Pancreas (tissue), 10 donors: ENCODE measurements around the gene PHACTR3. TPM values are rescaled to one million over a fixed set of nuclear protein-coding genes. Genes with fewer than 3 reads are reported as not detected.

Experiments used
- ATAC-seq, 4 donors: fragments of 200-7000 bp; cut with Tn5 transposase; one replicate each; pipeline versions ENCODE4 v1.8.0 to v1.9.1; 2020; ENCODE audit warnings: mild to moderate bottlenecking in 4 of 4, moderate library complexity in 4 of 4
- DNase-seq, 6 donors: peaks; one replicate each; pipeline ENCODE4 v3.0.0-alpha.2; 2020
- FAIRE-seq: peaks from 2 replicates; lab custom pipeline; 2012; peaks lifted over from hg19 to GRCh38; lab: Jason Lieb, UNC
- H3K27ac ChIP-seq, 4 donors: fragments of 200-600 bp; sonication (generic); 1 replicate in 3 of 4; 2 replicates in 1 of 4; pipeline versions ENCODE4 v1.5.0 to v1.8.0; 2020
- H3K27me3 ChIP-seq, 4 donors: fragments of 200-600 bp; one replicate each; pipeline ENCODE4 v1.8.0; 2021
- H3K36me3 ChIP-seq, 3 donors: fragments of 200-600 bp; sonication (generic) in 1 of 3; one replicate each; pipeline versions ENCODE4 v1.5.0 to v1.8.0; 2020 to 2021
- H3K4me1 ChIP-seq, 3 donors: fragments of 200-600 bp; one replicate each; pipeline ENCODE4 v1.8.0; 2021
- H3K4me3 ChIP-seq, 4 donors: fragments of 200-600 bp; sonication (generic) in 2 of 4; one replicate each; pipeline versions ENCODE4 v1.5.0 to v1.8.0; 2020 to 2021
- H3K9me3 ChIP-seq, 4 donors: fragments of 200-600 bp; one replicate each; pipeline ENCODE4 v1.8.0; 2021
- CTCF ChIP-seq, 4 donors: fragments of 200-600 bp; sonication (generic) in 3 of 4; IDR thresholded peaks; one replicate each; pipeline versions ENCODE4 v1.5.0 to v1.8.0; 2021; ENCODE audit warnings: antibody characterized with exemption in 4 of 4
- WGBS, 2 donors: extraction: QIAGEN DNeasy Blood & Tissue Kit; methylation state at CpG; one replicate each; pipeline ENCODE4 v1.1.7; 2013; 5-methylcytosine and 5-hydroxymethylcytosine counted together
- intact Hi-C, 3 donors: fragments of 100-400 bp; cut with DNase I; formaldehyde crosslinking; loops; one replicate each; pipeline versions ENCODE4 v1.11.1 to v1.14.2; 2022
- polyA plus RNA-seq, 2 donors: library from polyadenylated mRNA; stranded (reverse); fragments of 200-250 nt; gene quantifications; one replicate each; pipeline ENCODE4 v1.2.3, GENCODE V29; 2013
- total RNA-seq, 6 donors: library from RNA; stranded (reverse); fragmentation: NEBNext Ultra II Directional in 4 of 6; extraction: Animal tissue kit (Norgen Biotek cat#: 25700) in 4 of 6; gene quantifications; one replicate each; pipeline versions ENCODE4 v1.2.1 to v1.2.4, GENCODE V29; 2021 to 2023
- donor health status: healthy with polysubstance abuse.
- donor health status: DM: no; HTN: no; CAD: no; lungs with moderate emphysema.
- donor health status: DM: no; HTN: no; CAD: no.
- donor health status: control.
- donor health status: control.
- donor health status: Bipolar disorder and iron deficiency.
- donor health status: DM: yes; HTN: yes; CAD: no.
- donor health status: DM: no; HTN: no; CAD: no.
- donor health status: DM: no; HTN: no; CAD: no.
- donor health status: DM: yes; HTN: yes; CAD: no.

The PHACTR3 gene
- total and polyA plus RNA-seq, 8 donors, result 0.14 to 1.5 (median 0.35) TPM; not detected in 3

- FAIRE-seq, result no peak
- no peaks in the 10 kb centered on the region for H3K36me3 ChIP-seq
Observed at GRCh38 chr20:59667981-59668515, 63.7 kb downstream of the PHACTR3 start.

GRCh38 chr20:59668926-59669850, 64.8 kb downstream of the PHACTR3 start:
- no peak overlapping the region for H3K4me3 ChIP-seq
- no peaks in the 10 kb centered on the region for H3K27me3 ChIP-seq
- no peaks in the 10 kb centered on the region for H3K9me3 ChIP-seq
- DNase-seq, result no peak
- FAIRE-seq, result no peak
- 75 to 77% methylated on average over 11 of the region's 11 CpGs for WGBS, 2 donors
- H3K4me1 ChIP-seq, result no peaks in the 10 kb centered on the region
- intact Hi-C loops, result no loop called here
- no peak for TF ChIP-seq CTCF (IDR thresholded peaks at IDR 0.05)
- H3K36me3 ChIP-seq, result no peaks in the 10 kb centered on the region
- ATAC-seq, result no peak
- no peak overlapping the region for H3K27ac ChIP-seq

More at GRCh38 chr20:59667981-59668515, 63.7 kb downstream of the PHACTR3 start:
- Histone ChIP-seq H3K9me3 (no peaks in the 10 kb centered on the region), H3K4me3 (no peak overlapping the region), H3K27ac (no peak overlapping the region), H3K27me3 (no peaks in the 10 kb centered on the region), H3K4me1 (no peaks in the 10 kb centered on the region)
- TF ChIP-seq CTCF (IDR thresholded peaks at IDR 0.05), result no peak
- intact Hi-C loops, result no loop called here
- 62 to 75% methylated on average over 16 of the region's 16 CpGs for WGBS, 2 donors
- ATAC-seq (no peak), DNase-seq (no peak)

GRCh38 chr20:59670786-59671492, 66.6 kb downstream of the PHACTR3 start:
- intact Hi-C loops, result no loop called here
- H3K9me3 ChIP-seq, result no peaks in the 10 kb centered on the region
- DNase-seq (no peak), ATAC-seq (no peak), FAIRE-seq (no peak)
- TF ChIP-seq CTCF (IDR thresholded peaks at IDR 0.05), result no peak
- 59 to 63% methylated on average over 9 of the region's 9 CpGs for WGBS, 2 donors
- H3K4me1 ChIP-seq, result no peaks in the 10 kb centered on the region
- H3K27ac ChIP-seq, result no peak overlapping the region
- no peaks in the 10 kb centered on the region for H3K27me3 ChIP-seq
- no peaks in the 10 kb centered on the region for H3K36me3 ChIP-seq
- H3K4me3 ChIP-seq, result no peak overlapping the region

GRCh38 chr20:59671661-59672471, 67.5 kb downstream of the PHACTR3 start:
- H3K4me3 ChIP-seq, result no peak overlapping the region
- H3K36me3 ChIP-seq, result no peaks in the 10 kb centered on the region
- DNase-seq, result no peak
- no peak overlapping the region for H3K27ac ChIP-seq
- no peaks in the 10 kb centered on the region for H3K4me1 ChIP-seq
- H3K9me3 ChIP-seq, result no peaks in the 10 kb centered on the region
- intact Hi-C loops, result no loop called here
- TF ChIP-seq CTCF (IDR thresholded peaks at IDR 0.05), result no peak
- no peak for FAIRE-seq
- no peaks in the 10 kb centered on the region for H3K27me3 ChIP-seq
- 73 to 75% methylated on average over 16 of the region's 16 CpGs for WGBS, 2 donors
- no peak for ATAC-seq
